Endothelial cell of umbilical vein (primary cell): Measurements from ENCODE around the gene RBM46. TPM values are rescaled to one million over a fixed set of nuclear protein-coding genes. Genes with fewer than 3 reads are reported as not detected.

Experiments used
- BruUV-seq: library from RNA; stranded (reverse); fragments of 400-500 nt; replicated peaks from 2 replicates; lab custom pipeline; 2021; lab: Mats Ljungman, UMichigan
- CTCF ChIA-PET: fragments of 300-600, 350-600 bp; sonication (Branson Sonifier 250); formaldehyde crosslinking; loops from one replicate; lab custom pipeline; 2021; ENCODE audit warnings: antibody characterized with exemption, inconsistent platforms; lab: Charles Lee
- POLR2A ChIA-PET: fragments of 300-600, 350-600 bp; sonication (Branson Sonifier 250); formaldehyde crosslinking; loops from one replicate; lab custom pipeline; 2021; ENCODE audit warnings: antibody characterized with exemption, inconsistent platforms; lab: Charles Lee
- DNase-seq: peaks from one replicate; pipeline ENCODE4 v3.0.0-alpha.2; 2011; ENCODE audit warnings: low read depth, low spot score
- FAIRE-seq: peaks from 2 replicates; lab custom pipeline; 2011; peaks lifted over from hg19 to GRCh38; lab: Jason Lieb, UNC
- H2AFZ ChIP-seq: 2 replicates; pipeline ENCODE4 v1.6.0; 2012; ENCODE audit warnings: low read depth, low read length, control low read depth, inconsistent platforms
- H3K27ac ChIP-seq: 2 replicates; pipeline ENCODE4 v1.5.1; 2011; ENCODE audit warnings: low read depth, mild to moderate bottlenecking, control low read depth, low read length, moderate library complexity; ENCODE audit not compliant: insufficient read depth
- H3K27me3 ChIP-seq, 2 experiments: 2 replicates each; pipeline versions ENCODE4 v1.6.0 to v1.6.1; 2011; ENCODE audit warnings: low read length in 2 of 2, mixed read lengths in 1 of 2; ENCODE audit not compliant: control insufficient read depth in 2 of 2, insufficient read depth in 2 of 2
- H3K36me3 ChIP-seq, 2 experiments: 2 replicates in 1 of 2; 3 replicates in 1 of 2; pipeline ENCODE4 v1.5.1; 2011; ENCODE audit warnings: low read length in 2 of 2, mild to moderate bottlenecking in 1 of 2, moderate library complexity in 1 of 2; ENCODE audit not compliant: control insufficient read depth in 2 of 2, insufficient read depth in 2 of 2; ENCODE audit errors: extremely low read depth in 1 of 2
- H3K4me1 ChIP-seq: 3 replicates; pipeline ENCODE4 v1.5.1; 2011; ENCODE audit warnings: mild to moderate bottlenecking, low read length; ENCODE audit not compliant: control insufficient read depth, insufficient read depth; ENCODE audit errors: extremely low read depth
- H3K4me2 ChIP-seq: 2 replicates; pipeline ENCODE4 v1.6.1; 2011; ENCODE audit warnings: low read length, control low read depth, mixed read lengths; ENCODE audit not compliant: insufficient read depth
- H3K4me3 ChIP-seq, 3 experiments: fragments of 200-600 bp in 1 of 3; sonication (generic), shearing (Covaris generic) in 1 of 3; replicated peaks in 1 of 3; 2 replicates each; pipeline ENCODE4 v1.5.1; 2011 to 2016; ENCODE audit warnings: control low read depth in 3 of 3, low read length in 3 of 3, mild to moderate bottlenecking in 2 of 3, inconsistent platforms in 1 of 3, low read depth in 1 of 3, moderate library complexity in 1 of 3; ENCODE audit not compliant: insufficient read depth in 1 of 3
- H3K79me2 ChIP-seq: 2 replicates; pipeline ENCODE4 v1.6.0; 2012; ENCODE audit warnings: low read length, inconsistent platforms; ENCODE audit not compliant: control insufficient read depth, insufficient read depth
- H3K9ac ChIP-seq: replicated peaks from 2 replicates; pipeline ENCODE3; 2011; ENCODE audit warnings: low read length, control low read depth; ENCODE audit not compliant: insufficient read depth; ENCODE audit errors: extremely low read depth
- H3K9me1 ChIP-seq: replicated peaks from 3 replicates; pipeline ENCODE4 v1.6.0; 2011; ENCODE audit warnings: mild to moderate bottlenecking, low read length; ENCODE audit not compliant: control insufficient read depth, insufficient read depth; ENCODE audit errors: extremely low read depth
- H3K9me3 ChIP-seq: replicated peaks from 2 replicates; pipeline ENCODE4 v1.5.1; 2012; ENCODE audit warnings: low read length, inconsistent platforms; ENCODE audit not compliant: control insufficient read depth, insufficient read depth
- H4K20me1 ChIP-seq: replicated peaks from 2 replicates; pipeline ENCODE3; 2011; ENCODE audit warnings: mild to moderate bottlenecking, low read length; ENCODE audit not compliant: control insufficient read depth, insufficient read depth; ENCODE audit errors: extremely low read depth
- EZH2 ChIP-seq: IDR thresholded peaks from 2 replicates; pipeline ENCODE4 v1.6.1; 2012; ENCODE audit warnings: borderline replicate concordance, low read depth, mild to moderate bottlenecking, moderate library complexity, low read length, inconsistent platforms; ENCODE audit not compliant: severe bottlenecking
- FOS ChIP-seq: IDR thresholded peaks from 2 replicates; pipeline ENCODE4 v1.6.1; 2011; ENCODE audit warnings: mild to moderate bottlenecking, low read length, moderate library complexity, borderline replicate concordance; ENCODE audit not compliant: insufficient read depth
- GATA2 ChIP-seq: IDR thresholded peaks from 2 replicates; pipeline ENCODE4 v1.7.0; 2011; ENCODE audit warnings: low read depth, mild to moderate bottlenecking, moderate library complexity, mixed read lengths, low read length; ENCODE audit not compliant: insufficient read length, insufficient read depth
- JUN ChIP-seq: IDR thresholded peaks from 2 replicates; pipeline ENCODE4 v1.6.1; 2011; ENCODE audit warnings: borderline replicate concordance, low read depth; ENCODE audit not compliant: insufficient read length, insufficient read depth
- MAX ChIP-seq: IDR thresholded peaks from 2 replicates; pipeline ENCODE4 v1.6.1; 2011; ENCODE audit not compliant: insufficient read depth, insufficient read length
- MYC ChIP-seq: IDR thresholded peaks from one replicate; pipeline ENCODE4 v1.6.1; 2011; ENCODE audit warnings: mild to moderate bottlenecking, low read depth, low read length
- POLR2A ChIP-seq: IDR thresholded peaks from 2 replicates; pipeline ENCODE4 v1.6.1; 2012; ENCODE audit warnings: low read depth, mild to moderate bottlenecking, control low read depth, low read length
- POLR2AphosphoS5 ChIP-seq: IDR thresholded peaks from 2 replicates; pipeline ENCODE4 v1.6.1; 2012; ENCODE audit warnings: low read depth, mild to moderate bottlenecking, control low read depth, low read length, moderate library complexity; ENCODE audit not compliant: insufficient read depth
- dilution Hi-C: fragments of 300-500 bp; cut with MboI; formaldehyde crosslinking; loops from one replicate; pipeline ENCODE4 v1.15.0; 2019; ENCODE audit warnings: low sequenced_read_pairs; ENCODE audit not compliant: extremely low pct_ligation_motif_present
- intact Hi-C: fragments of 100-400 bp; cut with micrococcal nuclease; formaldehyde crosslinking; loops from one replicate; pipeline ENCODE4 v1.10.0; 2022
- polyA plus RNA-seq, 4 experiments: library from polyadenylated mRNA; depleted of rRNA in 3 of 4; stranded (reverse) in 3 of 4; unstranded in 1 of 4; fragments of >200 nt; gene quantifications; 2 replicates each; pipeline versions ENCODE4 v1.2.1 to v1.2.3, GENCODE V29; 2011 to 2012; ENCODE audit warnings: missing spikeins in 1 of 4
- total RNA-seq: library from RNA; stranded (reverse); gene quantifications from 2 replicates; pipeline ENCODE4 v1.2.3, GENCODE V29; 2021
- TF ChIP-seq, protein P1 (sequence below), 2 donors: IDR thresholded peaks; 1 replicate in 1 of 2; 2 replicates in 1 of 2; pipeline ENCODE4 v1.5.1; 2011; ENCODE audit warnings: low read length in 2 of 2, mild to moderate bottlenecking in 2 of 2, moderate library complexity in 2 of 2, control low read depth in 1 of 2, inconsistent platforms in 1 of 2, low read depth in 1 of 2; ENCODE audit not compliant: insufficient read depth in 1 of 2; ENCODE audit errors: extremely low read depth in 1 of 2

Gene RBM46
- total and polyA plus RNA-seq, 2 donors (not counting 3 experiments of a cell fraction or from before 2014, with no cell fraction given) = not detected

GRCh38 chr4:154818230-154818629 is 37.2 kb downstream of the RBM46 start:
- TF ChIP-seq JUN = no peak
- no peak for TF ChIP-seq MYC
- TF ChIP-seq FOS = no peak
- no peak for TF ChIP-seq MAX
- TF ChIP-seq EZH2 = no peak
- no peak for TF ChIP-seq POLR2AphosphoS5
- no peak for TF ChIP-seq GATA2
- no peak for TF ChIP-seq POLR2A
- H3K27me3 ChIP-seq = peaks cover 0 to 2% of the 10 kb centered on the region in 2 experiments
- intact Hi-C loops (no loop called here), dilution Hi-C loops (no loop called here)
- BruUV-seq = no TSS peak
- H3K4me3 ChIP-seq = no peak overlapping the region
- DNase-seq = no peak
- H3K4me1 ChIP-seq = no peaks in the 10 kb centered on the region
- no peaks in the 10 kb centered on the region for H3K79me2 ChIP-seq
- H3K9ac ChIP-seq = no peak overlapping the region
- CTCF ChIA-PET = interaction anchor here (0.9 to 2.8 kb wide), 2 partner anchors 11 to 535 kb away, joined by 3 to 17 read pairs; no protein-coding TSS in a partner anchor
- no peaks in the 10 kb centered on the region for H4K20me1 ChIP-seq
- no peaks in the 10 kb centered on the region for H3K36me3 ChIP-seq
- no peak overlapping the region for H2AFZ ChIP-seq
- POLR2A ChIA-PET = no interaction called here
- no peak overlapping the region for H3K27ac ChIP-seq
- FAIRE-seq = no peak
- no peaks in the 10 kb centered on the region for H3K9me3 ChIP-seq
- no peak overlapping the region for H3K4me2 ChIP-seq
- no peaks in the 10 kb centered on the region for H3K9me1 ChIP-seq

DNA sequence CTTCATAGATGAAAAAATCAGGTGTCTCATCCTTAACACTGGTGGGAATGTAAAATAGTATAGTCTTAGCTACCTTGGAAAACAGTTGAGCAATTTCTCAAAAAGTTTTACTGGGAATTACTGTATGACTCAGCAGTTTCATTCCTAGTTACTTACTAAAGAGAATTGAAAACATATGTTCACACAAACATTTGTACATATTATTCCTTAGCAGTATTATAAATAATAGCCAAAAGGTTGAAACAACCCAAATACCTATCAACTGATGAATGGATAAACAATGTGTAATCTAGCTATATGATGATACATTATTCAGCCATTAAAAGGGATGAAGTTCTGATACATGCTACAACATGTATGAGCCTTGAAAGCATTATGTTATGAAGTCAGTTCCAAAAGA is 41.7 kb downstream of the RBM46 start:
- Histone ChIP-seq H3K4me3 (no peak overlapping the region), H3K9me1 (no peaks in the 10 kb centered on the region), H3K9me3 (no peaks in the 10 kb centered on the region), H3K4me2 (no peak overlapping the region), H3K27me3 (peaks cover 0 to 2% of the 10 kb centered on the region in 2 experiments), H3K4me1 (no peaks in the 10 kb centered on the region), H3K27ac (no peak overlapping the region), H3K36me3 (no peaks in the 10 kb centered on the region), H4K20me1 (no peaks in the 10 kb centered on the region), H2AFZ (no peak overlapping the region), H3K9ac (no peak overlapping the region), H3K79me2 (no peaks in the 10 kb centered on the region)
- TF ChIP-seq EZH2 (no peak), POLR2AphosphoS5 (no peak), FOS (no peak), JUN (no peak), POLR2A (no peak), MYC (no peak), GATA2 (no peak), MAX (no peak)
- TF ChIP-seq, protein P1, sequence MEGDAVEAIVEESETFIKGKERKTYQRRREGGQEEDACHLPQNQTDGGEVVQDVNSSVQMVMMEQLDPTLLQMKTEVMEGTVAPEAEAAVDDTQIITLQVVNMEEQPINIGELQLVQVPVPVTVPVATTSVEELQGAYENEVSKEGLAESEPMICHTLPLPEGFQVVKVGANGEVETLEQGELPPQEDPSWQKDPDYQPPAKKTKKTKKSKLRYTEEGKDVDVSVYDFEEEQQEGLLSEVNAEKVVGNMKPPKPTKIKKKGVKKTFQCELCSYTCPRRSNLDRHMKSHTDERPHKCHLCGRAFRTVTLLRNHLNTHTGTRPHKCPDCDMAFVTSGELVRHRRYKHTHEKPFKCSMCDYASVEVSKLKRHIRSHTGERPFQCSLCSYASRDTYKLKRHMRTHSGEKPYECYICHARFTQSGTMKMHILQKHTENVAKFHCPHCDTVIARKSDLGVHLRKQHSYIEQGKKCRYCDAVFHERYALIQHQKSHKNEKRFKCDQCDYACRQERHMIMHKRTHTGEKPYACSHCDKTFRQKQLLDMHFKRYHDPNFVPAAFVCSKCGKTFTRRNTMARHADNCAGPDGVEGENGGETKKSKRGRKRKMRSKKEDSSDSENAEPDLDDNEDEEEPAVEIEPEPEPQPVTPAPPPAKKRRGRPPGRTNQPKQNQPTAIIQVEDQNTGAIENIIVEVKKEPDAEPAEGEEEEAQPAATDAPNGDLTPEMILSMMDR (IDR thresholded peaks at IDR 0.05; ENCODE audit: extremely low read depth in 1 of 2, insufficient read depth in 1 of 2, low read depth in 1 of 2, low read length in 2 of 2) = no peak
- FAIRE-seq (no peak), DNase-seq (no peak)
- ChIA-PET CTCF (interaction anchor here (2.3 kb wide), 1 partner anchor 15 kb away, joined by 7 read pairs; no protein-coding TSS in a partner anchor), POLR2A (no interaction called here)
- dilution Hi-C loops (no loop called here), intact Hi-C loops (no loop called here)
- BruUV-seq = no TSS peak
